ENCODE results near the gene PCDHGA1.

DNA sequence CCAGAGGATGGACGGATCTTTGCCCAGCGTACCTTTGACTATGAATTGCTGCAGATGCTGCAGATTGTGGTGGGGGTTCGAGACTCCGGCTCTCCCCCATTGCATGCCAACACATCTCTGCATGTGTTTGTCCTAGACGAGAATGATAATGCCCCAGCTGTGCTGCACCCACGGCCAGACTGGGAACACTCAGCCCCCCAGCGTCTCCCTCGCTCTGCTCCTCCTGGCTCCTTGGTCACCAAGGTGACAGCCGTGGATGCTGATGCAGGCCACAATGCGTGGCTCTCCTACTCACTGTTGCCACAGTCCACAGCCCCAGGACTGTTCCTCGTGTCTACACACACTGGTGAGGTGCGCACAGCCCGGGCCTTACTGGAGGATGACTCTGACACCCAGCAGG is 160.5 kb downstream of the PCDHGA1 start:
- no peak for TF ChIP-seq POLR2A (IDR thresholded peaks at IDR 0.05; ENCODE audit: low read length)
- TF ChIP-seq GATA1 (IDR thresholded peaks at IDR 0.05; ENCODE audit: low read depth, low read length): no peak
